Thyroid gland (tissue), 4 donors: ENCODE results near the gene RAB14. TPM values are rescaled to one million over a fixed set of nuclear protein-coding genes. Genes with fewer than 3 reads are reported as not detected.

ENCODE experiments used
- DNase-seq, 2 donors: peaks; one replicate each; pipeline ENCODE4 v3.0.0-alpha.2; 2019
- H3K27ac ChIP-seq, 3 donors: fragments of 200-600 bp; sonication (generic); 1 replicate in 2 of 3; 2 replicates in 1 of 3; pipeline ENCODE4 v1.5.1; 2016 to 2019; ENCODE audit warnings: mild to moderate bottlenecking in 1 of 3, moderate library complexity in 1 of 3
- H3K27me3 ChIP-seq: fragments of 200-600 bp; sonication (generic); one replicate; pipeline ENCODE4 v1.5.1; 2019
- H3K36me3 ChIP-seq, 2 donors: fragments of 200-600 bp; sonication (generic); one replicate each; pipeline ENCODE4 v1.5.1; 2016 to 2019
- H3K4me1 ChIP-seq, 2 donors: fragments of 200-600 bp; sonication (generic); one replicate each; pipeline ENCODE4 v1.5.1; 2017 to 2019
- H3K4me3 ChIP-seq, 3 donors: fragments of 200-600 bp; sonication (generic); replicated peaks in 1 of 3; 1 replicate in 2 of 3; 2 replicates in 1 of 3; pipeline ENCODE4 v1.5.1; 2016; ENCODE audit warnings: mild to moderate bottlenecking in 1 of 3
- H3K9me3 ChIP-seq: fragments of 200-600 bp; sonication (generic); one replicate; pipeline ENCODE4 v1.5.1; 2017
- CTCF ChIP-seq, 6 experiments: fragments of 200-600 bp in 3 of 6; fragments of 450-650 bp in 3 of 6; sonication (generic) in 3 of 6; IDR thresholded peaks; one replicate each; pipeline ENCODE4 v1.5.1; 2016 to 2019; ENCODE audit warnings: antibody characterized with exemption in 6 of 6, mild to moderate bottlenecking in 2 of 6, inconsistent platforms in 1 of 6, moderate library complexity in 1 of 6
- POLR2A ChIP-seq, 2 donors: fragments of 450-650 bp; IDR thresholded peaks; one replicate each; pipeline ENCODE4 v1.6.1; 2017; ENCODE audit warnings: antibody characterized with exemption in 2 of 2, mild to moderate bottlenecking in 2 of 2, moderate library complexity in 1 of 2
- WGBS, 2 donors: methylation state at CpG; one replicate each; pipeline ENCODE4 v1.1.5; 2017; 5-methylcytosine and 5-hydroxymethylcytosine counted together
- intact Hi-C: fragments of 100-400 bp; cut with DNase I; formaldehyde crosslinking; loops from one replicate; pipeline ENCODE4 v1.15.1; 2023
- total RNA-seq, 4 donors: library from RNA; depleted of rRNA; stranded (reverse); fragments of >200 nt; gene quantifications; one replicate each; pipeline ENCODE4 v1.2.3, GENCODE V29; 2016

Gene RAB14
- total RNA-seq, 4 donors from 2014 or later: 44.6 to 55.8 (median 49.1) TPM

DNA sequence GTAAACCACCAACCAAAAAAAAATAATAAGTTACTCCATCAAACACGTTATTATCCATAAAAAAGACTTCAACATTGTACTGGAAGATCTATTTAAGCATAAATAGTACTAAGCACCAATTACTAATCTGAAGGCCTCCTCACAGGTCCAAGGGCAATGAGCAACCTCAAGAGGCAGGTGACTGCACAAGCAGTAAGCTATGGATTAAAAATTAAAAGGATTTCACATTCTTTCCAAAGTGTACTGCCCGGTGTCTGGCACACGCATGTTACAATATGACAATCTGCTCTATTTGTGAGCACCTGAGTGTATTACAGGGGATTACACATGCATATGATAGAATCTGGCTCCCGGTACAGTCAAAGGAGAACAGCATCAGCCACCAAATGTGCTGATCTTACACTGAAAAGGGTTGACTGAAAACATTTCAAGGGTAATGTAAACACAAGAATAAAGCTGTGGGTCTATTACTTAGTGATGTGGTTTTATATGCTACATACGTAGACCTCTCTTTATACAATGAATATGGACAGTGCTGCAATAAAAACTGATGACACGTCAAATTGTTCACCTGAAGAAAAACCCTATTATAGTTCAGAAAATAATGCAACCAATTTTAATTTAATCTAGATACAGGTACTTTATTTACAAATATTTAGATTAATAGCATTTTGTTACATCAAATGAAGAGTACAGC lies 22.8 kb downstream of the RAB14 start:
- no peak for TF ChIP-seq POLR2A (IDR thresholded peaks at IDR 0.05)
- TF ChIP-seq CTCF (IDR thresholded peaks at IDR 0.05): no peak
- Histone ChIP-seq H3K27ac (no peak overlapping the region), H3K4me3 (no peak overlapping the region), H3K36me3 (peaks cover 6 to 8% of the 10 kb centered on the region in 2 donors), H3K9me3 (no peaks in the 10 kb centered on the region), H3K4me1 (peaks cover 10 to 13% of the 10 kb centered on the region in 2 donors), H3K27me3 (no peaks in the 10 kb centered on the region)
- no peak for DNase-seq
- WGBS, 2 donors: 93 to 96% methylated on average over 6 of the region's 6 CpGs
- intact Hi-C loops: no loop called here

- 94 to 97% methylated on average over 7 of the region's 7 CpGs for WGBS, 2 donors
- TF ChIP-seq CTCF (IDR thresholded peaks at IDR 0.05): no peak
- TF ChIP-seq POLR2A (IDR thresholded peaks at IDR 0.05): no peak
- intact Hi-C loops: no loop called here
- Histone ChIP-seq H3K4me3 (no peak overlapping the region), H3K27me3 (no peaks in the 10 kb centered on the region), H3K36me3 (peaks cover 0 to 7% of the 10 kb centered on the region in 2 donors), H3K4me1 (peaks cover 2 to 13% of the 10 kb centered on the region in 2 donors), H3K27ac (no peak overlapping the region), H3K9me3 (no peaks in the 10 kb centered on the region)
- DNase-seq: no peak
Measured at GRCh38 chr9:121173501-121173900, 28.2 kb downstream of the RAB14 start.

GRCh38 chr9:121172726-121173487 lies 28.8 kb downstream of the RAB14 start:
- H3K27ac ChIP-seq: no peak overlapping the region
- 83 to 92% methylated on average over 1 of the region's 1 CpG for WGBS, 2 donors
- DNase-seq: no peak
- TF ChIP-seq CTCF (IDR thresholded peaks at IDR 0.05): no peak
- no peak for TF ChIP-seq POLR2A (IDR thresholded peaks at IDR 0.05)
- H3K36me3 ChIP-seq: peaks cover 0 to 7% of the 10 kb centered on the region in 2 donors
- H3K4me3 ChIP-seq: no peak overlapping the region
- no peaks in the 10 kb centered on the region for H3K27me3 ChIP-seq
- H3K4me1 ChIP-seq: peaks cover 7 to 19% of the 10 kb centered on the region in 2 donors
- intact Hi-C loops: no loop called here
- H3K9me3 ChIP-seq: no peaks in the 10 kb centered on the region

DNA sequence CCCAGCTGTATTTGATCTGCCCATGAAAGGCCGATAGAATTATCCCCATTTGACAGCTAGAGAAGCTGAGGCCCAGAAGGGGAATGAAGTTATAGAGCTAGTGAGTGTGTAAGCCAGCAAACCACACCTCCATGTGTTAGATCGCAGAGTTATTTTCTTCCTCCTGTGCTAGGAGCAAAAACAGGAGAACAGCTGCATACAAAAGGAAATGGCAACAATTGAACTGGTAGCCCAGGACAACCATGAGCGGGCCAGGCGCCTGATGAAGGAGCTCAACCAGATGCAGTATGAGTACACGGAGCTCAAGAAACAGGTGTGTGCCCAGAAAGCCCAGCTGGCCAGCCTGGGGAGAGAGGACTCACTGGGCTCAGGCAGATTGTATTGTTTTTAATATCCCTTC lies 30.4 kb downstream of the RAB14 start:
- H3K9me3 ChIP-seq: no peaks in the 10 kb centered on the region
- H3K4me3 ChIP-seq: no peak overlapping the region
- DNase-seq: no peak
- 90 to 95% methylated on average over 5 of the region's 5 CpGs for WGBS, 2 donors
- H3K36me3 ChIP-seq: peaks cover 0 to 7% of the 10 kb centered on the region in 2 donors
- H3K4me1 ChIP-seq: peaks cover 12 to 27% of the 10 kb centered on the region in 2 donors
- intact Hi-C loops: no loop called here
- no peak overlapping the region for H3K27ac ChIP-seq
- TF ChIP-seq POLR2A (IDR thresholded peaks at IDR 0.05): no peak
- no peak for TF ChIP-seq CTCF (IDR thresholded peaks at IDR 0.05)
- H3K27me3 ChIP-seq: no peaks in the 10 kb centered on the region

DNA sequence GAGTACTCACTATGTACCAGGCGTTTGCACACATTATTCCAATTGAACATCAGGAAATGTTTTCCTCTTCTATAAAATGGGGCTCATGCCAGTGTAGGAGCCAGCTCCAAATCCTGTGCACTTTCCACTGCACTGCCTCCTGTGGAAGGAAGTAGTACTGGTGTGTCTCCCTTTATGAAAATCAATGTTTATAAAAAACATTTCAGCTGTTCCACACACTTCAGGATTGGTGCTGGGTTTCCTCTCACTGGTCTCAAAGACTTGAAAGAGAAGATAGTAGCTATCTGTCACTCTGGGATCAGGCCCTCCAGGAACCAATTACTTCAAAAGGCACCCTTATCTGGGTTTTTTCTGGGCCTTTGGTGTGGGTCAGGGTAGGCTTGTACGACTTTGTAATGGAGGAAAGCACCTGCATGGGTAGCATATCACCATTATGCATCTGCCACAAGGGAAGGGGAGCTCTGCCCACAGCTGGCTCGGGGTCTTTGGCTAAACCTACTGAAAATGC lies 32.5 kb downstream of the RAB14 start:
- H3K4me3 ChIP-seq: no peak overlapping the region
- 74 to 89% methylated on average over 3 of the region's 3 CpGs for WGBS, 2 donors
- no peaks in the 10 kb centered on the region for H3K27me3 ChIP-seq
- peaks cover 12 to 27% of the 10 kb centered on the region in 2 donors for H3K4me1 ChIP-seq
- intact Hi-C loops: no loop called here
- peak in 1 of 2 donors; percentile 13 for DNase-seq
- TF ChIP-seq CTCF (IDR thresholded peaks at IDR 0.05) (peak in 4 of 6 experiments; percentile 10 to 49 (median 28)), POLR2A (IDR thresholded peaks at IDR 0.05) (no peak)
- H3K27ac ChIP-seq: no peak overlapping the region
- peaks cover 0 to 7% of the 10 kb centered on the region in 2 donors for H3K36me3 ChIP-seq
- H3K9me3 ChIP-seq: no peaks in the 10 kb centered on the region
